OCI-M2 (cell line): ENCODE results near the gene RUNX1.

ENCODE experiments used
- DNase-seq: peaks from one replicate; lab custom pipeline; 2025; ENCODE audit not compliant: unreplicated experiment; lab: John Stamatoyannopoulos, UW

The RUNX1 gene

GRCh38 chr21:34762786-34763185 lies 286.3 kb downstream of the RUNX1 start:
- no peak for DNase-seq

GRCh38 chr21:34761758-34762330 lies 287.3 kb downstream of the RUNX1 start:
- no peak for DNase-seq

GRCh38 chr21:34754690-34755647 lies 294.1 kb downstream of the RUNX1 start:
- DNase-seq = no peak

- no peak for DNase-seq
Observed at GRCh38 chr21:34748862-34749261, 300.2 kb downstream of the RUNX1 start.

GRCh38 chr21:34745557-34746255 lies 303.4 kb downstream of the RUNX1 start:
- DNase-seq = no peak

- DNase-seq = no peak
Observed at GRCh38 chr21:34744801-34745200, 304.3 kb downstream of the RUNX1 start.

- DNase-seq = no peak
Observed at GRCh38 chr21:34743831-34744230, 305.3 kb downstream of the RUNX1 start.

- no peak for DNase-seq
Observed at GRCh38 chr21:34743285-34743684, 305.8 kb downstream of the RUNX1 start.

- no peak for DNase-seq
Observed at GRCh38 chr21:34740198-34740597, 308.9 kb downstream of the RUNX1 start.
